Loucy (cell line): ENCODE data around the gene THAP10.

Experiments used
- H2AFZ ChIP-seq: fragments of 200-600 bp; sonication (generic); 2 replicates; pipeline ENCODE4 v1.6.0; 2016; ENCODE audit warnings: antibody characterized with exemption, mild to moderate bottlenecking, low read length, moderate library complexity
- H3F3A ChIP-seq: fragments of 200-600 bp; 2 replicates; pipeline ENCODE4 v1.6.0; 2016; ENCODE audit warnings: antibody characterized with exemption, low read depth, mild to moderate bottlenecking
- H3K27me3 ChIP-seq: fragments of 200-600 bp; sonication (generic); 2 replicates; pipeline ENCODE4 v1.6.1; 2014; ENCODE audit warnings: low read length, mild to moderate bottlenecking; ENCODE audit not compliant: insufficient read depth, poor library complexity, severe bottlenecking
- H3K36me3 ChIP-seq: fragments of 200-600 bp; sonication (generic); 2 replicates; pipeline ENCODE4 v1.6.1; 2016; ENCODE audit warnings: low read length; ENCODE audit not compliant: insufficient read depth
- H3K4me1 ChIP-seq: fragments of 200-600 bp; sonication (generic); 2 replicates; pipeline ENCODE4 v1.5.1; 2014; ENCODE audit warnings: low read length, mild to moderate bottlenecking; ENCODE audit not compliant: insufficient read depth, poor library complexity, severe bottlenecking
- H3K4me2 ChIP-seq: fragments of 200-600 bp; sonication (generic); 2 replicates; pipeline ENCODE4 v1.6.0; 2014; ENCODE audit warnings: antibody characterized with exemption, low read length, low read depth, mild to moderate bottlenecking; ENCODE audit not compliant: poor library complexity, severe bottlenecking
- H3K4me3 ChIP-seq: fragments of 200-600 bp; sonication (generic); 2 replicates; pipeline ENCODE4 v1.5.1; 2014; ENCODE audit warnings: low read length, mild to moderate bottlenecking, mixed read lengths; ENCODE audit not compliant: poor library complexity, severe bottlenecking
- H3K79me2 ChIP-seq: fragments of 200-600 bp; sonication (generic); 2 replicates; pipeline ENCODE4 v1.6.1; 2014; ENCODE audit warnings: low read length; ENCODE audit not compliant: insufficient read depth
- H3K9ac ChIP-seq: fragments of 200-600 bp; sonication (generic); 2 replicates; pipeline ENCODE4 v1.6.0; 2014; ENCODE audit warnings: mild to moderate bottlenecking, low read depth, low read length, moderate library complexity; ENCODE audit not compliant: poor library complexity, severe bottlenecking
- H3K9me2 ChIP-seq: fragments of 200-600 bp; sonication (generic); replicated peaks from 2 replicates; pipeline ENCODE4 v1.6.1; 2016; ENCODE audit warnings: low read depth, low read length, mixed read lengths
- H3K9me3 ChIP-seq: fragments of 200-600 bp; sonication (generic); 2 replicates; pipeline ENCODE4 v1.6.1; 2014; ENCODE audit warnings: mild to moderate bottlenecking, antibody characterized with exemption, low read length, low read depth; ENCODE audit not compliant: insufficient read depth
- H4K20me1 ChIP-seq: fragments of 200-600 bp; sonication (generic); 2 replicates; pipeline ENCODE4 v1.6.0; 2014; ENCODE audit warnings: antibody characterized with exemption, low read length, mild to moderate bottlenecking; ENCODE audit not compliant: insufficient read depth, poor library complexity, severe bottlenecking
- CTCF ChIP-seq: fragments of 200-600 bp; sonication (generic); conservative IDR thresholded peaks from 2 replicates; pipeline ENCODE4 v1.5.1; 2014; ENCODE audit warnings: mild to moderate bottlenecking, antibody characterized with exemption, low read length
- EZH2phosphoT487 ChIP-seq: fragments of 200-600 bp; IDR thresholded peaks from 2 replicates; pipeline ENCODE4 v1.6.1; 2018; ENCODE audit warnings: antibody characterized with exemption, mild to moderate bottlenecking, moderate library complexity, borderline replicate concordance

THAP10 gene

DNA sequence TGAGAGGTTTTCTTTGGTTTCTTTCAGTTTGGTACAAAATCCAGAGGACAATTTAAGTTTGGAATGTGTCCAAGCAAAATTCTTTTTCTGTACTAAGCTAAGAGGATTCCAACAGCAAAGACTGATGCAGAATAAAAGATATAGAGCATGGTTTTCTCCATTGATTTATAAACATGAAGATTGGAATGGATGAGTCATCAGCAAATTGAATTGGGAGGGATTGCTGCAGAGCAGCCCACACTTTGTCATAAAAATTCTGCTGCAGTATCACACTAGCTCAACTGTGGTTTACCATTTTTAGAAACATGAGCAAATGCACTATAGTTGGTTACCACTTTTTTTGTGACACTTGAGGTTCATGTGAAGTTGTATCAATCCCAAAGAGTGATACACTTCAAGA lies 22.2 kb downstream of the THAP10 start:
- no peak for TF ChIP-seq EZH2phosphoT487
- no peak for TF ChIP-seq CTCF
- Histone ChIP-seq H3K9ac (no peak overlapping the region), H2AFZ (peak overlapping the region; percentile 3; the same call in 1 of the 2 replicates), H3K27me3 (no peaks in the 10 kb centered on the region), H3K36me3 (no peaks in the 10 kb centered on the region), H3K4me1 (peaks cover 16% of the 10 kb centered on the region), H3K9me3 (no peaks in the 10 kb centered on the region), H3K4me2 (peak overlapping the region; percentile 12), H3F3A (no peaks in the 10 kb centered on the region), H4K20me1 (no peaks in the 10 kb centered on the region), H3K79me2 (no peaks in the 10 kb centered on the region), H3K4me3 (no peak overlapping the region), H3K9me2 (no peaks in the 10 kb centered on the region)

GRCh38 chr15:70869346-70869745 lies 22.9 kb downstream of the THAP10 start:
- peak overlapping the region; percentile 56; the same call in 1 of the 2 replicates for H2AFZ ChIP-seq

GRCh38 chr15:70867911-70868467 lies 24.2 kb downstream of the THAP10 start:
- no peak overlapping the region for H3K4me3 ChIP-seq
- H3K4me1 ChIP-seq, result peaks cover 16% of the 10 kb centered on the region
- no peak overlapping the region for H2AFZ ChIP-seq

More at GRCh38 chr15:70869346-70869745, 22.9 kb downstream of the THAP10 start:
- Histone ChIP-seq H3K36me3 (no peaks in the 10 kb centered on the region), H3K9me2 (no peaks in the 10 kb centered on the region), H3F3A (no peaks in the 10 kb centered on the region), H3K9ac (no peak overlapping the region), H3K27me3 (no peaks in the 10 kb centered on the region), H3K4me1 (peaks cover 16% of the 10 kb centered on the region), H3K9me3 (no peaks in the 10 kb centered on the region), H3K79me2 (no peaks in the 10 kb centered on the region), H4K20me1 (no peaks in the 10 kb centered on the region), H3K4me3 (no peak overlapping the region), H3K4me2 (no peak overlapping the region)
- TF ChIP-seq EZH2phosphoT487 (no peak), CTCF (no peak)

More at GRCh38 chr15:70867911-70868467, 24.2 kb downstream of the THAP10 start:
- no peak overlapping the region for H3K9ac ChIP-seq
- no peaks in the 10 kb centered on the region for H3K27me3 ChIP-seq
- H3K9me3 ChIP-seq, result no peaks in the 10 kb centered on the region
- H4K20me1 ChIP-seq, result no peaks in the 10 kb centered on the region
- H3K79me2 ChIP-seq, result no peaks in the 10 kb centered on the region
- H3K4me2 ChIP-seq, result no peak overlapping the region
- no peaks in the 10 kb centered on the region for H3F3A ChIP-seq
- no peaks in the 10 kb centered on the region for H3K9me2 ChIP-seq
- H3K36me3 ChIP-seq, result no peaks in the 10 kb centered on the region
- TF ChIP-seq CTCF (no peak), EZH2phosphoT487 (no peak)
